ENCODE measurements around the gene TPRX1. TPM values are rescaled to one million over a fixed set of nuclear protein-coding genes. Genes with fewer than 3 reads are reported as not detected.
"Not testable (repeated sequence)": the region's sequence is repeated elsewhere in the genome, so short reads cannot be mapped to it uniquely, and the experiment has no call there.

TPRX1 gene
- total RNA-seq, 8 experiments from 2014 or later = 0.33 to 1.1 (median 0.46) TPM; not detected in 4

DNA sequence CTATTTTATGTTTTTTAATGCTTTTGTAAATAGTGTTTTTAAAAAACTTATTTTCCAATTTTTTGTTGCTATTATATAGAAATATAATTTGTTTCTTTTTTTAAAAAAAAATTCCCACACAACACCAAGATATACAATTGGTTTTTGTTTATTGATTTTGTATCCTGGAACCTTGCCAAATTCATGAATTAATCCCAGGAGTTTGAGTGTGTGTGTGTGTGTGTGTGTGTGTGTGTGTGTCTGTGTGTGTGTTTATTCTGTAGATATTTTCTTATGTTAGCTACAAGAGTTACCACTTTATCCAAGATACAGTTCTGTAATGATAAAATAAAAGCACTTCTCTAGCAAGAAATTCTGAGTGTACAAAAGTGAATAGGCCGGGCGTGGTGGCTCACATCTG, 7.6 kb downstream of the TPRX1 start:
- WGBS, 10 experiments = 83 to 100% (median 90%) methylated on average over 2 of the region's 2 CpGs; no CpG with 5 or more reads in 7 of the 10 experiments
- no peak for ATAC-seq (replicated peaks in 6 of 8)
- no peaks in the 10 kb centered on the region for H3K4me1 ChIP-seq (replicated peaks in 1 of 2)
- H3K27ac ChIP-seq = no peak overlapping the region
- H3K4me3 ChIP-seq = no peak overlapping the region
- in situ Hi-C loops (cut with MboI; ENCODE audit: low pct_unique_long_range_greater_than_20kb in 2 of 9, low sequenced_read_pairs in 9 of 9, unreplicated experiment in 9 of 9) = no loop called here

DNA sequence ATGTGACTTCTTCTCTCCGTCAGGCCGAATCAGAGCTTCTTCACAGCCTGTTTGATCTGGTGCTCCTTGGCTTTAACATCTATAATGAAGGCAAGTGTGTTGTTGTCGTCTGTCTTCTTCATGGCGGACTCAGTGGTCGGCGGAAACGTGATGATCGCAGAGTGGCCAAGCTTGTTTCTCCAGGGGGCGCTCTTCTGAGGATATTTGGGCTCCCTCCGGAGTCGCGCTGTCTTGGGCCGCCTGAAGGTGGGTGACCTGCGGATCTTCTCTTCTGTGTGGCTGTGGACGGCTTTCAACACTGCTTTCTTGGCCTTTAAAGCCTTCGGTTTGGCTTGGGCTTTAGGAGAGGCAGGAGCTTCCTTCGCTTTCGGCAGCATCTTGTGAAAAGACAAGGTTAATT, 9.8 kb downstream of the TPRX1 start:
- no peak for ATAC-seq (replicated peaks in 6 of 8)
- in situ Hi-C loops (cut with MboI; ENCODE audit: low pct_unique_long_range_greater_than_20kb in 2 of 9, low sequenced_read_pairs in 9 of 9, unreplicated experiment in 9 of 9) = no loop called here
- Histone ChIP-seq H3K4me3 (no peak overlapping the region), H3K4me1 (replicated peaks in 1 of 2) (no peaks in the 10 kb centered on the region), H3K27ac (no peak overlapping the region)
- WGBS, 10 experiments = 80 to 100% (median 91%) methylated on average over 1 to 18 of the region's 18 CpGs; no CpG with 5 or more reads in 1 of the 10 experiments

DNA sequence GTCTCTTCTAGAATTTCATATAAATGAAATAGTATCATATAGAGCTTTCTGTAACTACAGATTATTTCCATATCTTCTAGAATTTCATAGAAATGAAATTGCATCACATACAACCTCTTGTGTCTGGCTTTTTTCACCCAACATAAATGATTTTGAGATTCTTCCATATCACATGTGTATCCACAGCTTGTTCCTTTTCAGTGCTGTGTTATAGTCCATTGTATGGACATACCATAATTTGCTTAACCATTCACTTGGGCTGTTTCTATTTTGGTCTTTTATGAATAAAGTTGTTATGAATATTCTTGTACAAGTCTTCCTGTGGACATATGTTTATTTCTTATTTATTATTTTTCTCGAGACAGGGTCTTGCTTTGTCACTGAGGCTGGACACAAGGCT, 11.7 kb downstream of the TPRX1 start:
- in situ Hi-C loops (cut with MboI; ENCODE audit: low pct_unique_long_range_greater_than_20kb in 2 of 9, low sequenced_read_pairs in 9 of 9, unreplicated experiment in 9 of 9) = no loop called here
- ATAC-seq (replicated peaks in 6 of 8) = no peak

DNA sequence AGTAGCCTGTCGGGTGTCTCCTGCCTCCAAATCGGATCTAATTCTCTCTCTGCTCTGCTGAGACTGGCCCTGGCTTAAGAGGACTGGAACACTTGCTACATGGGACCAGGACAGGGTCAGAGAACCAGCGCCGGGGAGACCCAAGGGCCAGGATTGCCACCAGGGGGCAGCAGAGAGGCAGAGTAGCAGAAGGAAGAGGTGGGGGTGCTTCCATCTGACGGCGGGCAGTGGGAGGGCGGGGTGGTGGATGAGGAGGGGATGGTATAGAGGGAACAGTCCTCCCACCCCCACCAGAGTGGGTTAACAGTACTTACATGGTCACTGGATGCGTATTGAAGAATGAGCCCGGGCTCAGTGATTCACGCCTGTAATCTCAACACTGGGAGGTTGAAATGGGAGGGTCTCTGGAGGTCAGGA, 13.9 kb downstream of the TPRX1 start:
- in situ Hi-C loops (cut with MboI; ENCODE audit: low pct_unique_long_range_greater_than_20kb in 2 of 9, low sequenced_read_pairs in 9 of 9, unreplicated experiment in 9 of 9) = no loop called here
- no peaks in the 10 kb centered on the region for H3K4me1 ChIP-seq (replicated peaks in 1 of 2)
- peak; percentile 53 to 95 (median 67) for ATAC-seq (replicated peaks in 6 of 8)
- no peak overlapping the region for H3K4me3 ChIP-seq
- H3K27ac ChIP-seq = no peak overlapping the region
- WGBS, 10 experiments = 10 to 20% methylated on average over 1 to 4 of the region's 10 CpGs; no CpG with 5 or more reads in 8 of the 10 experiments

More for the DNA sequence above, 11.7 kb downstream of the TPRX1 start:
- no peak overlapping the region for H3K4me3 ChIP-seq
- 82 to 100% (median 94%) methylated on average over 1 of the region's 1 CpG; no CpG with 5 or more reads in 4 of the 10 experiments for WGBS, 10 experiments
- no peak overlapping the region for H3K27ac ChIP-seq
- H3K4me1 ChIP-seq (replicated peaks in 1 of 2) = no peaks in the 10 kb centered on the region

DNA sequence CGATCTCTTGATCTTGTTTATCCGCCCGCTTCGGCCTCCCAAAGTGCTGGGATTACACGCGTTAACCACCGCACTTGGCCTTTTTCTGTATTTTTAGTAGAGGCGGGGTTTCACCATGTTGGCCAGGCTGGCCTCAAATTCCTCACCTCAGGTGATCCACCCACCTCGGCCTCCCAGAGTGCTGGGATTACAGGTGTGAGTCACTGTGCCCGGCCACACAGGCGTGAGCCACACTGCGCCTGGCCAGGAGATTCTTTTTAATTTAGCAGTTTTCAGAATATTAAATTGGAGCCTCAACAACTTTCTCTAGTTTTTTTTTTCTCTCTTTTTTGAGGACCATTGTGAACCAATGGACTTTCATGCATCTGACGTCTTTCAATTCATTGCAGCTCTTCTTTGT, 14.5 kb downstream of the TPRX1 start:
- ATAC-seq (replicated peaks in 6 of 8); H3K4me1 ChIP-seq (replicated peaks in 1 of 2); H3K4me3 ChIP-seq; H3K27ac ChIP-seq; in situ Hi-C loops (cut with MboI; ENCODE audit: low pct_unique_long_range_greater_than_20kb in 2 of 9, low sequenced_read_pairs in 9 of 9, unreplicated experiment in 9 of 9): not testable (repeated sequence)
- 64 to 100% (median 94%) methylated on average over 1 to 4 of the region's 13 CpGs; no CpG with 5 or more reads in 1 of the 10 experiments for WGBS, 10 experiments

DNA sequence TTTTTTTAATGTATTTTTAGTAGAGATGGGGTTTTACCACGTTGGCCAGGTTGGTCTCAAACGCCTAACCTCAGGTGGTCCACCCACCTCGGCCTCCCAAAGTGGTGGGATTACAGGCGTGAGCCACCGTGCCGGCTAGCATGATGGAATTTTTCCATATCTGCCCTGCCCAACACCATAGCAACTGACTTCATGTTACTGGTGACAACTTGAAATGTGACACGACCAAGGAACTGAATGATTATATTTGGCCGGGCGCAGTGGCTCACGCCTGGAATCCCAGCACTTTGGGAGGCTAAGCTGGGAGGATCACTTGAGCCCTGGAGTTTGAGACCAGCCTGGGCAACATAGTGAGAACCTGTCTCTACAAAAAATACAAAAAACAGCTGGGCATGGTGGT, 17.0 kb downstream of the TPRX1 start:
- ATAC-seq (replicated peaks in 6 of 8); H3K4me1 ChIP-seq (replicated peaks in 1 of 2); in situ Hi-C loops (cut with MboI; ENCODE audit: low pct_unique_long_range_greater_than_20kb in 2 of 9, low sequenced_read_pairs in 9 of 9, unreplicated experiment in 9 of 9); H3K27ac ChIP-seq; H3K4me3 ChIP-seq: not testable (repeated sequence)
- WGBS, 10 experiments = 42 to 95% (median 88%) methylated on average over 3 to 9 of the region's 10 CpGs; no CpG with 5 or more reads in 6 of the 10 experiments

DNA sequence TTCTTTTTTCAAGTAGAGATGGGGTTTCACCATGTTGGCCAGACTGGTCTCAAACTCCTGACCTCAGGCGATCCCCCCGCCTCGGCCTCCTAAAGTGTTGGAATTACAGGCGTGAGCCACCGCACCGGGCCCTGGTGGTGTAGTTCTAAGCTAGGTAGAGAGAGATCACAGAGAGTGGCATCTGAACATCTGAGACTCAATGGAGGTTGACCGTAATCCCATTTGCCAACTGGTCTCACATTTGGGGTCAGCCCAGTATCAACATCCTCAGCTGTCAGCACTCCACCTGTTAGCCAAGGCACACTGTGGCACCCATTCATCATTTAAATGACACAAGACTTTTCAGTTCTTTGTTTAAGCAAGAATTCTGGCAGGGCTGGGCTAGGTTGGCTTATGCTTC, 17.8 kb downstream of the TPRX1 start:
- no peak overlapping the region for H3K4me3 ChIP-seq
- H3K27ac ChIP-seq = no peak overlapping the region
- H3K4me1 ChIP-seq (replicated peaks in 1 of 2) = no peaks in the 10 kb centered on the region
- WGBS, 10 experiments = 91 to 100% (median 97%) methylated on average over 1 to 7 of the region's 7 CpGs; no CpG with 5 or more reads in 6 of the 10 experiments
- ATAC-seq (replicated peaks in 6 of 8) = no peak
- in situ Hi-C loops (cut with MboI; ENCODE audit: low pct_unique_long_range_greater_than_20kb in 2 of 9, low sequenced_read_pairs in 9 of 9, unreplicated experiment in 9 of 9) = no loop called here

DNA sequence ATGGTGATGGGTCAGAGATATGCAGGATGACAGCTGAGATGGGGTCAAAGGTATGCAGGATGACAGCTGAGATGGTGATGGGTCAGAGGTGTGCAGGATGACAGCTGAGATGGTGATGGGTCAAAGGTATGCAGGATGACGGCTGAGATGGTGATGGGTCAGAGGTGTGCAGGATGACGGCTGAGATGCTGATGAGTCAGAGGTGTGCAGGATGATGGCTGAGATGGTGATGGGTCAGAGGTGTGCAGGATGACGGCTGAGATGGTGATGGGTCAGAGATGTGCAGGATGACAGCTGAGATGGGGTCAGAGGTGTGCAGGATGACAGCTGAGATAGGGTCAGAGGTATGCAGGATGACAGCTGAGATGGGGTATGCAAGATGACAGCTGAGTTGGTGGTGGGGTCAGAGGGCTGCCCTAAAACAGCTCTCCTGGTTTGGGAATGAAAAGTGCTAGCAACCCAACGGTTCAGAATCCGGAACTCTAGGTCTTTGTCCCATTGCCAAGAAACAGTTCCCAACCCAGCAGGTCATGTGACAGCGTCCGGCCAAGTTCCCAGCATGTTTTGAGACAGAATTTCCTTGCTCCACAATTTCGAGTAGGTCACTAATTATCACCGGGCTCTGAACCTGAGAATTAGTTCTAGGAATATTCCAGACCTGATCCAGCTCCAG, 22.6 kb downstream of the TPRX1 start:
- no peak overlapping the region for H3K4me3 ChIP-seq
- WGBS, 10 experiments = 4 to 100% (median 94%) methylated on average over 1 to 8 of the region's 9 CpGs; no CpG with 5 or more reads in 3 of the 10 experiments
- no peak overlapping the region for H3K27ac ChIP-seq
- ATAC-seq (replicated peaks in 6 of 8) = no peak
- peaks cover 6 to 14% of the 10 kb centered on the region in 2 donors for H3K4me1 ChIP-seq (replicated peaks in 1 of 2)
- in situ Hi-C loops (cut with MboI; ENCODE audit: low pct_unique_long_range_greater_than_20kb in 2 of 9, low sequenced_read_pairs in 9 of 9, unreplicated experiment in 9 of 9) = no loop called here

DNA sequence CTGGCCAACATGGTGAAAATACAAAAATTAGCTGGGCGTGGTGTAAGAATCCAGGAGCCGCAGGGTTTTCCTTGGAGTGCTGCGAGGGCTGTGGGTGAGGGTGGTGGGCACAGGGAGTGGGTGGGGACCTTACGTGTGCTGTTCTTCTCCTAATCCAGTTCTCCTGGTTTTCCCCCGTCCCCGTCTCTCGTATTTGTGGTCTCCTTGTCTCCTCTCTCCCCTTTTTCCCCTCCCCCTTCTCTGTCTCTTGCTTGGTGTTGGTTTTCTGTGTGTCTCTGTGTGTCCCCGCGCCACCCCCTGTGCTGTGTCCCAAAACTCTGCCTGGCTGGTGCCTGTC, 24.2 kb downstream of the TPRX1 start:
- H3K27ac ChIP-seq = no peak overlapping the region
- in situ Hi-C loops (cut with MboI; ENCODE audit: low pct_unique_long_range_greater_than_20kb in 2 of 9, low sequenced_read_pairs in 9 of 9, unreplicated experiment in 9 of 9) = no loop called here

DNA sequence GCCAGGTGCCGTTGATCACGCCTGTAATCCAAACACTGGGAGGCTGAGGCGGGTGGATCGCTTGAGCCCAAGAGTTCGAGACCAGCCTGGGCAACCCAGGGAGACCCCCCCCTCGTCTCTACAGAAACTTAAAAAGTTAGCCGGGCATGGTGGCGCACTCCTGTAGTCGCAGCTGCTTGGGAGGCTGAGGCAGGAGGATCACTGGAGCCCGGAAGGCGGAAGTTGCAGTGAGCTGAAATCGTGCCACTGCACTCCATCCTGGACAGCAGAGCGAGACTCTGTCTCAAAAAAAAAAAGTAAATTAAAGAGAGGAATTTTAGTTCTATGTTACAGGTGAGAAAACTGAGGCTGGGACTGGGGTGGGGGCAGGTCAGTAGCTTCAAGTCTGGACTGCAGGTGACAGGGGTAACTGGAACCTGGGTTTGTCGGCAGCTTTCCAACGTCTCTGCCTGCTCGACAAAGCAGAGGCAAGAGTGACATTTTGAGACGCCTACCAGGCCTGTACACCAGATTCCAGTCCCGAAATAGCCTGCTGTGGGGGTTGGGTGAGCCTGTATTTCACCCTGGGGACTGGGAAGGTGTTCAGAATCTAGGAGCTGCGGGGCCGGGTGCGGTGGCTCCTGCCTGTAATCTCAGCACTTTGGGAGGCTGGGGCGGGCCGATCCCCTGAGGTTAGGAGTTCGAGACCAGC, 24.7 kb downstream of the TPRX1 start:
- H3K27ac ChIP-seq = no peak overlapping the region

More for the DNA sequence above, 24.2 kb downstream of the TPRX1 start:
- no peak for ATAC-seq (replicated peaks in 6 of 8)
- Histone ChIP-seq H3K4me3 (peak overlapping the region in 2 of 5 donors; percentile 86 to 99), H3K4me1 (replicated peaks in 1 of 2) (peaks cover 6 to 14% of the 10 kb centered on the region in 2 donors)
- WGBS, 10 experiments = 76 to 100% (median 80%) methylated on average over 1 to 3 of the region's 9 CpGs; no CpG with 5 or more reads in 7 of the 10 experiments

DNA sequence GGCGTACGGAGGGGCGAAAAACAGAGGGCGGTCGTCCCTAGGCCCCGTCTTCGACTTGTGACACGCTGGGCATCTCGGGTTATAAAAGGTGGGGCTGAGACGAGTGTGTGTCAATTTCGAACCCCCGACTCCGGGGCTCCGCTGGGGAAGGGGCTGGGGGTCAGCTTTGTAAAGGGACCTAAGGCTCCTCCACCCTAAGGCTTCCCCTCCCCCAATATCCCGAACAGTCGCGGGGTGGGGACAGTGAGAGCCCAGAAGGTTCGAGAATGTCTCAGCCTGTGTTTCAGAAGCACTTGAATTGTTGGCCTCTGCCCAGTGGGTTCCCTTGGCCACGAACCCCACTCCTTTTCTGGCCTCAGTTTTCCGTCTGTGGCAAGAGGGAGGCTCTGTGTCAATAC, 25.4 kb downstream of the TPRX1 start:
- in situ Hi-C loops (cut with MboI; ENCODE audit: low pct_unique_long_range_greater_than_20kb in 2 of 9, low sequenced_read_pairs in 9 of 9, unreplicated experiment in 9 of 9) = no loop called here
- peak in 7 of 8 experiments; percentile 0 to 11 (median 2) for ATAC-seq (replicated peaks in 6 of 8)
- H3K27ac ChIP-seq = peak overlapping the region; percentile 99
- H3K4me3 ChIP-seq = peak overlapping the region; percentile 86 to 100 (median 98)
- H3K4me1 ChIP-seq (replicated peaks in 1 of 2) = peaks cover 11 to 19% of the 10 kb centered on the region in 2 donors
- WGBS, 10 experiments = 0 to 33% (median 13%) methylated on average over 1 to 2 of the region's 20 CpGs; no CpG with 5 or more reads in 7 of the 10 experiments

More for the DNA sequence above, 24.7 kb downstream of the TPRX1 start:
- 10 to 91% (median 63%) methylated on average over 1 to 7 of the region's 24 CpGs for WGBS, 10 experiments
- in situ Hi-C loops (cut with MboI; ENCODE audit: low pct_unique_long_range_greater_than_20kb in 2 of 9, low sequenced_read_pairs in 9 of 9, unreplicated experiment in 9 of 9) = no loop called here
- Histone ChIP-seq H3K4me1 (replicated peaks in 1 of 2) (peaks cover 6 to 14% of the 10 kb centered on the region in 2 donors), H3K4me3 (peak overlapping the region; percentile 86 to 100 (median 98))
- no peak for ATAC-seq (replicated peaks in 6 of 8)

DNA sequence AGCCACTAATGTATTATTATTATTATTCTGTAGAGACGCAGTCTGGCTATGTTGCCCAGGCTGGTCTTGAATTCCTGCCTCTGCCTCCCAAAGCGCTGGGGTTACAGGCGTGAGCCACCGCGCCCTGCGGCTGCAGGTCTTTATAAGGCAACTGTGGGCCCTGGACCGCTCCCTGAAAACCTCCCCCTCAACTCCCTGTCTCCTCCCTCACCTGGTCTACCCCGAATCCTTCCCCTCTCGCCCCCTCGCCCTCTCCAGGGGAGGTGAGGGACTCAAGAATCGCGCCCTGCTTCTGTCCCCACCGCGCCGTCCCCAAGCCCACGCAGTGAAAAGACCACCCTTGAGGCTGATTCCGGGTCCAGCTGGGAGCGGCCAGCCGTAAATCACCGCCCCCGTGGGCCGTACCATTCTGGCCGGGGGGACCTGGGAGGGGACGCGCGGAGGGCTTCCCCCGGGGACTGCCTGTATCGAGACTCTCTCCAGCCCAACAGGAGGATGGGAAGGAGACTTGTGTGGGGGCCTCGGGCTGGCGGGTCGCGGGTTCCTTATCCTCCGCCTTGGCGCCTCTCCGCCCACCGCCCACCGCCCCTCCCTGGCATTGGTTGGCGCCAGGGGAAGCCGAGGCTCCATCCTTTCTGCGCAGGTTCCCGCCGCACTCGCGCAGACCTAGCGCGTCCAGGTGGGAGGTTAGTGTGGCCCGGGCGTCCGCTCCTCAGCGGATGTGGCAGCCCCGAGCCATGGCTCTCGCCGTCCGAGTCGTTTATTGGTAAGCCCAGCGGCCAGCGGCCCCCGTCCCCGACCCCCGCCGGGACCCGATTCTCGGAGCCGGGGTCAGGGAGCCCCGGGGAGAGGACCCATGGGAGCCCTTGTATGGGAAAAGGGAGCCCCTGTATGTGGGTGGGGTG, 26.1 kb downstream of the TPRX1 start, which contains the start of gene SELENOW:
Gene SELENOW, plus strand, starts transcription at position 655 of the 905 bp plus-strand sequence. Its CDS starts 83 bp downstream, at position 738.
- peak; percentile 83 to 93 (median 88) for ATAC-seq (replicated peaks in 6 of 8)
- H3K4me1 ChIP-seq (replicated peaks in 1 of 2) = peaks cover 15 to 19% of the 10 kb centered on the region in 2 donors
- in situ Hi-C loops (cut with MboI; ENCODE audit: low pct_unique_long_range_greater_than_20kb in 2 of 9, low sequenced_read_pairs in 9 of 9, unreplicated experiment in 9 of 9) = no loop called here
- peak within 1 kb of the TSS; percentile 86 to 100 (median 98) for H3K4me3 ChIP-seq
- WGBS, 10 experiments = 0 to 33% (median 9%) methylated on average over 3 to 14 of the region's 65 CpGs; no CpG with 5 or more reads in 6 of the 10 experiments
- peak within 1 kb of the TSS; percentile 99 for H3K27ac ChIP-seq

All from motor neuron (in vitro differentiated cells).